ENCODE results near the gene ARF5.

ARF5 gene

DNA sequence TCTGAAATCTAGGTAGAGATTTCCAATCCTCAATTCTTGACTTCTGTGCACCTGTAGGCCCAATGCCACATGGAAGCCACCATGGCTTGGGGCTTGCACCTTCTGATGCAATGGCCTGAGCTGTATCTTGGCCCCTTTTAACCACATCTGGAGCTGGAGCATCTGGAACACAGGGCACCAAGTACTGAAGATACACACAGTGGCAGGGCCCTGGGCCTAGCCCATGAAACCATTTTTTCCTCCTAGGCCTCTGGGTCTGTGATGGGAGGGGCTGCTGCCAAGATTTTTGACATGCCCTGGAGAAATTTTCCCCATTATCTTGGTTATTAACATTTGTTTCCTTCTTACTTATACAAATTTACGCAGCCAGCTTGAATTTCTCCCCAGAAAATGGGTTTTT is 41.9 kb upstream of the ARF5 start:
- Histone ChIP-seq H3K4me2 (ENCODE audit: low read depth, low read length, poor library complexity, severe bottlenecking) (no peak overlapping the region), H3K27ac (ENCODE audit: low read depth, low read length) (no peak overlapping the region), H3K4me3 (ENCODE audit: insufficient read depth, low read length, poor library complexity, severe bottlenecking) (no peak overlapping the region), H3K9me2 (replicated peaks; ENCODE audit: insufficient read depth, low read length) (no peaks in the 10 kb centered on the region), H3K27me3 (ENCODE audit: low read length) (no peaks in the 10 kb centered on the region), H2AFZ (ENCODE audit: low read depth, low read length, severe bottlenecking) (no peak overlapping the region), H3K9me3 (ENCODE audit: insufficient read depth, low read length) (peaks cover 7% of the 10 kb centered on the region; the same call in 1 of the 2 replicates), H3K36me3 (ENCODE audit: low read length) (no peaks in the 10 kb centered on the region), H3K9ac (ENCODE audit: low read length) (no peak overlapping the region), H3K79me2 (ENCODE audit: insufficient read depth, low read length) (no peaks in the 10 kb centered on the region), H3F3A (ENCODE audit: insufficient read depth) (no peaks in the 10 kb centered on the region), H4K20me1 (ENCODE audit: low read depth, low read length) (no peaks in the 10 kb centered on the region)
- TF ChIP-seq EZH2phosphoT487 (conservative IDR thresholded peaks at IDR 0.05; ENCODE audit: low read length): no peak
- TF ChIP-seq, protein P1, sequence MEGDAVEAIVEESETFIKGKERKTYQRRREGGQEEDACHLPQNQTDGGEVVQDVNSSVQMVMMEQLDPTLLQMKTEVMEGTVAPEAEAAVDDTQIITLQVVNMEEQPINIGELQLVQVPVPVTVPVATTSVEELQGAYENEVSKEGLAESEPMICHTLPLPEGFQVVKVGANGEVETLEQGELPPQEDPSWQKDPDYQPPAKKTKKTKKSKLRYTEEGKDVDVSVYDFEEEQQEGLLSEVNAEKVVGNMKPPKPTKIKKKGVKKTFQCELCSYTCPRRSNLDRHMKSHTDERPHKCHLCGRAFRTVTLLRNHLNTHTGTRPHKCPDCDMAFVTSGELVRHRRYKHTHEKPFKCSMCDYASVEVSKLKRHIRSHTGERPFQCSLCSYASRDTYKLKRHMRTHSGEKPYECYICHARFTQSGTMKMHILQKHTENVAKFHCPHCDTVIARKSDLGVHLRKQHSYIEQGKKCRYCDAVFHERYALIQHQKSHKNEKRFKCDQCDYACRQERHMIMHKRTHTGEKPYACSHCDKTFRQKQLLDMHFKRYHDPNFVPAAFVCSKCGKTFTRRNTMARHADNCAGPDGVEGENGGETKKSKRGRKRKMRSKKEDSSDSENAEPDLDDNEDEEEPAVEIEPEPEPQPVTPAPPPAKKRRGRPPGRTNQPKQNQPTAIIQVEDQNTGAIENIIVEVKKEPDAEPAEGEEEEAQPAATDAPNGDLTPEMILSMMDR (IDR thresholded peaks at IDR 0.05; ENCODE audit: insufficient read depth, low read length, poor library complexity, severe bottlenecking): no peak

DNA sequence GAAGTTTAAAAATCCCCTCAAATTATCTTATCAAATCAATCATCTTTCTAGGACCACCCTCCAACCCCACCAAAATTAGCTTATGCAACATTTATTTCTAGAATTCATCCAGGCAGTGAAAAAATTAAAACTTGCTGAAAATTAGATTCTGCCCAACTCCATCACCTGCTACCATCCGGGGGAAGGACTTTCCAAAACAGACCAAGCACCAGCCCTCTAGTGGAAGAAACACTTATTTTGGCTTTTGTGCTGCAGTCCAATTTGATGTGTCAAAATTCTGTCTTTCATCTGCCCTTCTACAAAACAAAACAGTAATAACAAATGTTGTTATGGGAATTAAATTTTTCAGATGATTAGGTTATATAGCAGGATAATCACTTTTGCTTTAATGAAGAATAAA is 38.0 kb upstream of the ARF5 start:
- H3K9me3 ChIP-seq (ENCODE audit: insufficient read depth, low read length): peaks cover 7% of the 10 kb centered on the region; the same call in 1 of the 2 replicates
- no peaks in the 10 kb centered on the region for H3K27me3 ChIP-seq (ENCODE audit: low read length)
- H3K27ac ChIP-seq (ENCODE audit: low read depth, low read length): no peak overlapping the region
- no peak overlapping the region for H3K9ac ChIP-seq (ENCODE audit: low read length)
- no peaks in the 10 kb centered on the region for H4K20me1 ChIP-seq (ENCODE audit: low read depth, low read length)
- H3K4me3 ChIP-seq (ENCODE audit: insufficient read depth, low read length, poor library complexity, severe bottlenecking): no peak overlapping the region
- no peaks in the 10 kb centered on the region; the same call in 1 of the 2 replicates for H3K9me2 ChIP-seq (replicated peaks; ENCODE audit: insufficient read depth, low read length)
- H3K36me3 ChIP-seq (ENCODE audit: low read length): no peaks in the 10 kb centered on the region
- no peak overlapping the region for H3K4me2 ChIP-seq (ENCODE audit: low read depth, low read length, poor library complexity, severe bottlenecking)
- no peak for TF ChIP-seq EZH2phosphoT487 (conservative IDR thresholded peaks at IDR 0.05; ENCODE audit: low read length)
- TF ChIP-seq, protein P1 (IDR thresholded peaks at IDR 0.05; ENCODE audit: insufficient read depth, low read length, poor library complexity, severe bottlenecking): no peak
- H2AFZ ChIP-seq (ENCODE audit: low read depth, low read length, severe bottlenecking): no peak overlapping the region
- H3F3A ChIP-seq (ENCODE audit: insufficient read depth): no peaks in the 10 kb centered on the region
- H3K79me2 ChIP-seq (ENCODE audit: insufficient read depth, low read length): no peaks in the 10 kb centered on the region

DNA sequence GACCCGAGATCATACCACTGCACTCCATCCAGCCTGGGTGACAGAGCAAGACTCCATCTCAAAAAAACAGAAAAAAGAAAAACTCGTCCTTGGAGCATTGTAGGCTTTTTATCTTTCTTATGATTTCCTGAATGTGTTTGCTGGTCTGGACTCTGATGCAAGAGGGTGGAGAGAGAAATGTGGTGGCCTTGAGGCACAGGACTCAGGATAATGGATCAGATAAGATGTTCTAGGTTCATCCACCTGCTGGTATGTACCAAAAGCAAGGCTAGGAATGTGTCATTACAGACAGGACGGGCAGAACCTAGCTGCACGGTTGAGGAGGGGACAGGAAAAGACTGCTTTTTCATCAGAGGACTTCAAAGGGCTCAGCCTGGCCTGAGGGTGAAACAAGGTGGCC is 36.3 kb upstream of the ARF5 start:
- Histone ChIP-seq H3K9me3 (ENCODE audit: insufficient read depth, low read length) (no peaks in the 10 kb centered on the region), H3K9me2 (replicated peaks; ENCODE audit: insufficient read depth, low read length) (no peaks in the 10 kb centered on the region; the same call in 1 of the 2 replicates), H3F3A (ENCODE audit: insufficient read depth) (no peaks in the 10 kb centered on the region), H3K4me3 (ENCODE audit: insufficient read depth, low read length, poor library complexity, severe bottlenecking) (no peak overlapping the region), H3K4me2 (ENCODE audit: low read depth, low read length, poor library complexity, severe bottlenecking) (no peak overlapping the region), H4K20me1 (ENCODE audit: low read depth, low read length) (no peaks in the 10 kb centered on the region), H3K9ac (ENCODE audit: low read length) (no peak overlapping the region), H3K27ac (ENCODE audit: low read depth, low read length) (no peak overlapping the region), H3K27me3 (ENCODE audit: low read length) (no peaks in the 10 kb centered on the region), H2AFZ (ENCODE audit: low read depth, low read length, severe bottlenecking) (no peak overlapping the region), H3K36me3 (ENCODE audit: low read length) (no peaks in the 10 kb centered on the region), H3K79me2 (ENCODE audit: insufficient read depth, low read length) (no peaks in the 10 kb centered on the region)
- TF ChIP-seq, protein P1 (IDR thresholded peaks at IDR 0.05; ENCODE audit: insufficient read depth, low read length, poor library complexity, severe bottlenecking): no peak
- TF ChIP-seq EZH2phosphoT487 (conservative IDR thresholded peaks at IDR 0.05; ENCODE audit: low read length): no peak

All from SU-DHL-6 (cell line).